B cell (primary cell): ENCODE measurements around the gene GSDMA. TPM values are rescaled to one million over a fixed set of nuclear protein-coding genes. Genes with fewer than 3 reads are reported as not detected.

Source experiments
- ATAC-seq: fragments of 200-7000 bp; cut with Tn5 transposase; one replicate; pipeline ENCODE4 v1.10.0; 2021; ENCODE audit warnings: low read depth, mild to moderate bottlenecking, moderate number of reproducible peaks, moderate library complexity
- CTCF ChIA-PET: fragments of 350-600 bp; sonication (Branson Sonifier 250); formaldehyde crosslinking; loops from one replicate; lab custom pipeline; 2021; ENCODE audit warnings: antibody characterized with exemption, inconsistent platforms; lab: Charles Lee
- POLR2A ChIA-PET: fragments of 350-600 bp; sonication (Branson Sonifier 250); formaldehyde crosslinking; loops from one replicate; lab custom pipeline; 2021; ENCODE audit warnings: antibody characterized with exemption; lab: Charles Lee
- DNase-seq: peaks from one replicate; pipeline ENCODE4 v3.0.0; 2013
- H2AFZ ChIP-seq: 2 replicates; pipeline ENCODE4 v1.6.1; 2012; ENCODE audit warnings: mild to moderate bottlenecking, low read depth, low read length; ENCODE audit not compliant: insufficient read depth, poor library complexity, severe bottlenecking
- H3K27ac ChIP-seq, 2 donors: 1 replicate in 1 of 2; 2 replicates in 1 of 2; pipeline ENCODE4 v1.5.1; 2012 to 2013; ENCODE audit warnings: low read length in 2 of 2, mild to moderate bottlenecking in 2 of 2, moderate library complexity in 1 of 2
- H3K27me3 ChIP-seq, 4 experiments: fragments of 200-600 bp in 1 of 4; sonication (generic) in 1 of 4; replicated peaks in 1 of 4; 1 replicate in 2 of 4; 2 replicates in 2 of 4; pipeline versions ENCODE4 v1.6.1 to v1.7.0; 2013 to 2016; ENCODE audit warnings: low read length in 3 of 4, mild to moderate bottlenecking in 2 of 4, mixed read lengths in 1 of 4, moderate library complexity in 1 of 4; ENCODE audit not compliant: insufficient read depth in 4 of 4, control insufficient read depth in 3 of 4; ENCODE audit errors: control extremely low read depth in 1 of 4
- H3K36me3 ChIP-seq, 2 experiments: replicated peaks in 1 of 2; 1 replicate in 1 of 2; 2 replicates in 1 of 2; pipeline versions ENCODE4 v1.6.1 to v1.7.1; 2013; ENCODE audit warnings: low read length in 1 of 2; ENCODE audit not compliant: insufficient read depth in 2 of 2, control insufficient read depth in 1 of 2; ENCODE audit errors: control extremely low read depth in 1 of 2, extremely low read depth in 1 of 2
- H3K4me1 ChIP-seq, 2 donors: fragments of 200-600 bp in 1 of 2; sonication (generic) in 1 of 2; 1 replicate in 1 of 2; 2 replicates in 1 of 2; pipeline versions ENCODE4 v1.5.1 to v1.6.1; 2013 to 2017; ENCODE audit warnings: low read length in 2 of 2; ENCODE audit not compliant: control insufficient read depth in 2 of 2, insufficient read depth in 2 of 2
- H3K4me2 ChIP-seq: replicated peaks from 2 replicates; pipeline ENCODE3; 2012; ENCODE audit warnings: mild to moderate bottlenecking, low read depth, low read length; ENCODE audit not compliant: poor library complexity, severe bottlenecking
- H3K4me3 ChIP-seq, 5 experiments: fragments of 200-600 bp in 1 of 5; sonication (generic) in 1 of 5; 1 replicate in 3 of 5; 2 replicates in 2 of 5; pipeline versions ENCODE4 v1.5.1 to v1.7.0; 2011 to 2016; ENCODE audit warnings: low read length in 4 of 5, mild to moderate bottlenecking in 4 of 5, low read depth in 2 of 5, control low read depth in 1 of 5, moderate library complexity in 1 of 5; ENCODE audit not compliant: insufficient read depth in 1 of 5; ENCODE audit errors: control extremely low read depth in 1 of 5, extremely low read depth in 1 of 5
- H3K79me2 ChIP-seq: fragments of 200-600 bp; sonication (generic); one replicate; pipeline ENCODE4 v1.6.0; 2016; ENCODE audit warnings: low read length; ENCODE audit not compliant: control insufficient read depth, insufficient read depth
- H3K9ac ChIP-seq: fragments of 200-600 bp; sonication (generic); 2 replicates; pipeline ENCODE4 v1.6.1; 2017; ENCODE audit warnings: mild to moderate bottlenecking, low read length, moderate library complexity
- H3K9me3 ChIP-seq, 3 donors: one replicate each; pipeline versions ENCODE4 v1.6.1 to v1.7.1; 2013; ENCODE audit warnings: low read length in 2 of 3; ENCODE audit not compliant: control insufficient read depth in 2 of 3, insufficient read depth in 1 of 3; ENCODE audit errors: control extremely low read depth in 1 of 3
- H4K20me1 ChIP-seq: 2 replicates; pipeline ENCODE4 v1.6.0; 2012; ENCODE audit warnings: mild to moderate bottlenecking, low read length; ENCODE audit not compliant: insufficient read depth, control insufficient read depth, poor library complexity, severe bottlenecking
- H3K27ac Mint-ChIP-seq: one replicate; pipeline ENCODE4 v1.8.0; 2021; ENCODE audit warnings: mixed read lengths
- H3K27me3 Mint-ChIP-seq: one replicate; pipeline ENCODE4 v1.8.0; 2021; ENCODE audit warnings: mixed read lengths
- H3K4me1 Mint-ChIP-seq: one replicate; pipeline ENCODE4 v1.8.0; 2021; ENCODE audit warnings: mixed read lengths
- H3K4me3 Mint-ChIP-seq: one replicate; pipeline ENCODE4 v1.8.0; 2021; ENCODE audit warnings: mixed read lengths
- H3K9me3 Mint-ChIP-seq: one replicate; pipeline ENCODE4 v1.8.0; 2022; ENCODE audit warnings: mixed read lengths; ENCODE audit not compliant: insufficient read depth
- EZH2 ChIP-seq: IDR thresholded peaks from 2 replicates; pipeline ENCODE4 v1.6.1; 2012; ENCODE audit warnings: borderline replicate concordance, low read depth, mild to moderate bottlenecking, moderate library complexity, low read length; ENCODE audit not compliant: insufficient read depth, poor library complexity, severe bottlenecking
- WGBS: methylation state at CpG from one replicate; pipeline ENCODE4 v1.1.5; 2013; ENCODE audit warnings: missing lambda C conversion rate; ENCODE audit not compliant: insufficient coverage; 5-methylcytosine and 5-hydroxymethylcytosine counted together
- intact Hi-C: fragments of 100-400 bp; cut with micrococcal nuclease; formaldehyde crosslinking; loops from one replicate; pipeline ENCODE4 v1.10.0; 2022
- polyA plus RNA-seq: library from polyadenylated mRNA; depleted of rRNA; stranded (reverse); fragments of >200 nt; gene quantifications from 2 replicates; pipeline ENCODE4 v1.2.3, GENCODE V29; 2012
- total RNA-seq, 2 donors: library from RNA; stranded (reverse); fragments of 120-200 nt in 1 of 2; gene quantifications; 1 replicate in 1 of 2; 2 replicates in 1 of 2; pipeline versions ENCODE4 v1.2.3 to v1.2.4, GENCODE V29; 2013 to 2022
- TF ChIP-seq, protein P1 (sequence below): fragments of 200-600 bp; IDR thresholded peaks from one replicate; pipeline ENCODE4 v1.8.0; 2022; ENCODE audit warnings: antibody characterized with exemption, mild to moderate bottlenecking

The GSDMA gene
- total and polyA plus RNA-seq, 2 donors (not counting 1 experiment from before 2014, with no cell fraction given): 0.09 TPM; not detected in 1

DNA sequence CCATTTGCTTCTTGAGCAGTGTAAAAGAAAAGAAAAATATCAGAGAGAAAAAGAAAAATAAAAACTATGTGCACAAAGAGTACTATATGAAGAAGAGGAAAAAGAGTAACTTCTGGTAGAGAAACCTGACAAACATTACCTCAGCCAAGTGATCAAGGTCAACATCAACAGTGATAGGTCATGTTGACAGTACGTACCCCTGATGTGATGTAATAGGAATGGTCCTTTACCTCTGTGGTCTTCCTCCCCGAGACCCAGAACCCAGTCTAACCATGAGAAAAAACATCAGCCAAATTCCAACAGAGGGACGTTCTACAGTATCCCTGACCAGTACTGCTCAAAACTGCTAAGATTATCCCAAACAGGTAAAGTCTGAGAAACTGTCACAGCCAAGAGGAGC lies 48.8 kb upstream of the GSDMA start:
- peaks cover 2 to 18% of the 10 kb centered on the region in 2 experiments for H3K36me3 ChIP-seq
- no peak overlapping the region for H3K9ac ChIP-seq
- ChIA-PET POLR2A (no interaction called here), CTCF (interaction anchor here (0.6 kb wide), 1 partner anchor 26 kb away, joined by 3 read pairs; no protein-coding TSS in a partner anchor)
- WGBS: 100% methylated on average over 1 of the region's 3 CpGs
- H3K27me3 Mint-ChIP-seq: no peaks in the 10 kb centered on the region
- H3K4me1 ChIP-seq: peaks cover 5% of the 10 kb centered on the region in 2 donors
- H3K4me3 Mint-ChIP-seq: no peak overlapping the region
- peaks cover 9% of the 10 kb centered on the region for H3K4me1 Mint-ChIP-seq
- DNase-seq (no peak), ATAC-seq (no peak)
- no peaks in the 10 kb centered on the region for H3K9me3 ChIP-seq
- no peaks in the 10 kb centered on the region for H3K9me3 Mint-ChIP-seq
- intact Hi-C loops: no loop called here
- H3K27ac ChIP-seq: no peak overlapping the region
- no peaks in the 10 kb centered on the region for H3K27me3 ChIP-seq
- no peak overlapping the region for H3K4me2 ChIP-seq
- H3K79me2 ChIP-seq: no peaks in the 10 kb centered on the region
- no peak overlapping the region for H2AFZ ChIP-seq
- TF ChIP-seq EZH2: no peak
- TF ChIP-seq, protein P1, sequence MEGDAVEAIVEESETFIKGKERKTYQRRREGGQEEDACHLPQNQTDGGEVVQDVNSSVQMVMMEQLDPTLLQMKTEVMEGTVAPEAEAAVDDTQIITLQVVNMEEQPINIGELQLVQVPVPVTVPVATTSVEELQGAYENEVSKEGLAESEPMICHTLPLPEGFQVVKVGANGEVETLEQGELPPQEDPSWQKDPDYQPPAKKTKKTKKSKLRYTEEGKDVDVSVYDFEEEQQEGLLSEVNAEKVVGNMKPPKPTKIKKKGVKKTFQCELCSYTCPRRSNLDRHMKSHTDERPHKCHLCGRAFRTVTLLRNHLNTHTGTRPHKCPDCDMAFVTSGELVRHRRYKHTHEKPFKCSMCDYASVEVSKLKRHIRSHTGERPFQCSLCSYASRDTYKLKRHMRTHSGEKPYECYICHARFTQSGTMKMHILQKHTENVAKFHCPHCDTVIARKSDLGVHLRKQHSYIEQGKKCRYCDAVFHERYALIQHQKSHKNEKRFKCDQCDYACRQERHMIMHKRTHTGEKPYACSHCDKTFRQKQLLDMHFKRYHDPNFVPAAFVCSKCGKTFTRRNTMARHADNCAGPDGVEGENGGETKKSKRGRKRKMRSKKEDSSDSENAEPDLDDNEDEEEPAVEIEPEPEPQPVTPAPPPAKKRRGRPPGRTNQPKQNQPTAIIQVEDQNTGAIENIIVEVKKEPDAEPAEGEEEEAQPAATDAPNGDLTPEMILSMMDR: no peak
- no peak overlapping the region for H3K4me3 ChIP-seq
- H4K20me1 ChIP-seq: no peaks in the 10 kb centered on the region
- no peak overlapping the region for H3K27ac Mint-ChIP-seq

DNA sequence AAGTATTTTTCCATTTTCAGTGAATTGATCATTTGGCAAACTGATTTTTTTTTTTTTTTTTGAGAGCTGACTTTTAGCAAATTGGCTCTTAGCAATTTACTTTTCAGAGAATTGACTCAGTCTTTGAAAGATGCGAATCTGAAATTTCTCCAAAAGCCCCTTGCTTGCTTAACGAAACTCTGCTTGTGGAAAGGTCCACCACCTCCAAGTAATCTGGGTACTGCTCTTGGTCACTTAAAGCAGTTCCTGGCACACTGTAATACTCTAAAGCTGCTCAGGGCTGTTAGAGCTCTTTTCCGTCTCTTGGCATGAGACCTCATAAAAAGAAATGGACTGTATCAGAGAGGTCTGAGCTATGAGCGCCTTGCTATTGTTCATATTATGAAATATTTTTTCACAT lies 47.2 kb upstream of the GSDMA start:
- no peak overlapping the region for H2AFZ ChIP-seq
- no peaks in the 10 kb centered on the region for H3K9me3 ChIP-seq
- no peaks in the 10 kb centered on the region for H4K20me1 ChIP-seq
- H3K27me3 ChIP-seq: no peaks in the 10 kb centered on the region
- peaks cover 18% of the 10 kb centered on the region for H3K4me1 Mint-ChIP-seq
- 63% methylated on average over 2 of the region's 4 CpGs for WGBS
- no peak overlapping the region for H3K27ac ChIP-seq
- H3K27ac Mint-ChIP-seq: no peak overlapping the region
- POLR2A ChIA-PET: no interaction called here
- ATAC-seq: no peak
- intact Hi-C loops: no loop called here
- no peaks in the 10 kb centered on the region for H3K79me2 ChIP-seq
- H3K4me1 ChIP-seq: peaks cover 5 to 10% of the 10 kb centered on the region in 2 donors
- CTCF ChIA-PET: interaction anchor here (0.7 to 1.0 kb wide), 3 partner anchors 12 to 1305 kb away, joined by 3 to 5 read pairs (median 3); partner anchors contain the start of genes LRRC3C and ORMDL3
- no peak overlapping the region for H3K9ac ChIP-seq
- H3K4me3 Mint-ChIP-seq: no peak overlapping the region
- no peaks in the 10 kb centered on the region for H3K27me3 Mint-ChIP-seq
- H3K4me3 ChIP-seq: no peak overlapping the region
- H3K36me3 ChIP-seq: peaks cover 2 to 19% of the 10 kb centered on the region in 2 experiments
- TF ChIP-seq EZH2: no peak
- TF ChIP-seq, protein P1: no peak
- H3K4me2 ChIP-seq: no peak overlapping the region
- no peaks in the 10 kb centered on the region for H3K9me3 Mint-ChIP-seq
- DNase-seq: no peak
